Measurements from ENCODE around the gene RPL4. TPM values are rescaled to one million over a fixed set of nuclear protein-coding genes. Genes with fewer than 3 reads are reported as not detected.

The RPL4 gene
- total and polyA plus RNA-seq, 9 of the 15 experiments (the other 6 are each of a cell fraction or from before 2014, with no cell fraction given) = 2,055 to 7,760 (median 5,069) TPM

DNA sequence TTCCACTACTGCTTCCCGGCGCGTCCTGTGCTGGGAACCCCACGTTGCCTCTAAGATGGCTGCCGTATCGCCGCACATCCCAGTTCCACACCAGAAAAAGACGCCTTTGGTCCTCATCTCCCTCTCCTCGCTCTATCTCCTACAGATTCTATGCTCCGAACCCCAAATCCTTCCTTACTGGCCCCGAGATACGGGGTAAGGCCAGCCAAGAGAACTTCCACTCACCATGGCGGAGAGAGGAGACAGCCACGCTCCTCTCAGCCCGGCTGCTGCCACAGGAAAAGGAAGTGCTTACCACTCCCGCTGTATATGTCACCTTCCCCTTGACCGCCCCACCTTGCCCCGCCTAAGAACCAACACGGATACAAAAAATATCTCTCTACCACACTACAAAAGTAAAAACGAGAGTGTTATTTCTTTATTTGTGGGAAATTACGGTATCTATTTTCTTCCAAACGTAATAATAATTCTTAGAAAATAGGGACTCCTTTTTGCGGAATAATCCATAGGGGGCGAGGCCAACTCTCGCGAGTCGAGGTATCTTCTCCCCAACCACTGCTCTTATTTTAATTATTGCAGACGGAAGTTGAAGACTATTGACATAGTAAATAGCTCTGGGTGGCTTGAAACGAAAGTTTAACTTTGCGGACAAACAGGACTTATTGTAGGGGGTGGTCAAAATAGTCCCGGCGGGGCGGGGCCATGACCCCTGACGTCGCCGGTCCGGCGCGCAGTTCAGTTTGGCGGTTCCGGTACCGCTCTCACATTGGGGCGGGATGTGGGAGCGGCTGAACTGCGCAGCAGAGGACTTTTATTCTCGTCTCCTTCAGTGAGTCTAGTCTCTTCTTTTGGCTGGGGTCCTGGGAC lies at the start of gene RPL4, which contains the start of gene ZWILCH (continued):
- TF ChIP-seq, protein P1, sequence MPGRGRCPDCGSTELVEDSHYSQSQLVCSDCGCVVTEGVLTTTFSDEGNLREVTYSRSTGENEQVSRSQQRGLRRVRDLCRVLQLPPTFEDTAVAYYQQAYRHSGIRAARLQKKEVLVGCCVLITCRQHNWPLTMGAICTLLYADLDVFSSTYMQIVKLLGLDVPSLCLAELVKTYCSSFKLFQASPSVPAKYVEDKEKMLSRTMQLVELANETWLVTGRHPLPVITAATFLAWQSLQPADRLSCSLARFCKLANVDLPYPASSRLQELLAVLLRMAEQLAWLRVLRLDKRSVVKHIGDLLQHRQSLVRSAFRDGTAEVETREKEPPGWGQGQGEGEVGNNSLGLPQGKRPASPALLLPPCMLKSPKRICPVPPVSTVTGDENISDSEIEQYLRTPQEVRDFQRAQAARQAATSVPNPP (IDR thresholded peaks at IDR 0.05; ENCODE audit: borderline replicate concordance, insufficient read depth, insufficient read length) = no peak
- TF ChIP-seq E2F3 (CRISPR knock-in tag; IDR thresholded peaks at IDR 0.05) (no peak), ZNF766 (CRISPR knock-in tag; conservative IDR thresholded peaks at IDR 0.05) (0 out of 2 replicates have a peak, but pooled peaks have one; percentile 37), ZKSCAN8 (CRISPR knock-in tag; IDR thresholded peaks at IDR 0.05) (no peak; the same call in 1 of the 2 replicates), ELF1 (tag; IDR thresholded peaks at IDR 0.05) (peak; percentile 80), FOXA3 (CRISPR knock-in tag; conservative IDR thresholded peaks at IDR 0.05 in 1 of 2, IDR thresholded peaks at IDR 0.05 in 1 of 2) (peak in 1 of 2 experiments; percentile 34; a peak in 1 of 4 replicates), CCAR2 (IDR thresholded peaks at IDR 0.05; ENCODE audit: low read depth, low read length) (no peak), JUN (IDR thresholded peaks at IDR 0.05; ENCODE audit: borderline replicate concordance, low read depth, low read length) (0 out of 2 replicates have a peak, but pooled peaks have one; percentile 12), JUN (CRISPR knock-in tag; IDR thresholded peaks at IDR 0.05; ENCODE audit: borderline replicate concordance) (no peak), FOSL1 (tag; conservative IDR thresholded peaks at IDR 0.05) (peak; percentile 28; the same call in 1 of the 2 replicates), HCFC1 (IDR thresholded peaks at IDR 0.05; ENCODE audit: low read depth, low read length) (peak; percentile 57; the same call in 1 of the 2 replicates), FOXJ3 (CRISPR knock-in tag; IDR thresholded peaks at IDR 0.05) (no peak), PHB (CRISPR knock-in tag; IDR thresholded peaks at IDR 0.05) (peak; percentile 72; the same call in 1 of the 2 replicates), THRAP3 (IDR thresholded peaks at IDR 0.05; ENCODE audit: borderline replicate concordance) (no peak), EHMT2 (IDR thresholded peaks at IDR 0.05) (no peak), STAT5A (IDR thresholded peaks at IDR 0.05; ENCODE audit: borderline replicate concordance, low read length) (peak; percentile 4; the same call in 1 of the 2 replicates), SNIP1 (IDR thresholded peaks at IDR 0.05; ENCODE audit: low read depth) (no peak), TAF15 (IDR thresholded peaks at IDR 0.05; ENCODE audit: low read depth, low read length) (no peak), ZNF217 (CRISPR knock-in tag; IDR thresholded peaks at IDR 0.05) (no peak), XRCC3 (IDR thresholded peaks at IDR 0.05) (no peak), HDGF (IDR thresholded peaks at IDR 0.05) (no peak)
- TF ChIP-seq, protein P2, sequence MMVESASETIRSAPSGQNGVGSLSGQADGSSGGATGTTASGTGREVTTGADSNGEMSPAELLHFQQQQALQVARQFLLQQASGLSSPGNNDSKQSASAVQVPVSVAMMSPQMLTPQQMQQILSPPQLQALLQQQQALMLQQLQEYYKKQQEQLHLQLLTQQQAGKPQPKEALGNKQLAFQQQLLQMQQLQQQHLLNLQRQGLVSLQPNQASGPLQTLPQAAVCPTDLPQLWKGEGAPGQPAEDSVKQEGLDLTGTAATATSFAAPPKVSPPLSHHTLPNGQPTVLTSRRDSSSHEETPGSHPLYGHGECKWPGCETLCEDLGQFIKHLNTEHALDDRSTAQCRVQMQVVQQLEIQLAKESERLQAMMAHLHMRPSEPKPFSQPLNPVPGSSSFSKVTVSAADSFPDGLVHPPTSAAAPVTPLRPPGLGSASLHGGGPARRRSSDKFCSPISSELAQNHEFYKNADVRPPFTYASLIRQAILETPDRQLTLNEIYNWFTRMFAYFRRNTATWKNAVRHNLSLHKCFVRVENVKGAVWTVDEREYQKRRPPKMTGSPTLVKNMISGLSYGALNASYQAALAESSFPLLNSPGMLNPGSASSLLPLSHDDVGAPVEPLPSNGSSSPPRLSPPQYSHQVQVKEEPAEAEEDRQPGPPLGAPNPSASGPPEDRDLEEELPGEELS (CRISPR knock-in tag; IDR thresholded peaks at IDR 0.05; ENCODE audit: borderline replicate concordance) = no peak
- TF ChIP-seq, protein P3, sequence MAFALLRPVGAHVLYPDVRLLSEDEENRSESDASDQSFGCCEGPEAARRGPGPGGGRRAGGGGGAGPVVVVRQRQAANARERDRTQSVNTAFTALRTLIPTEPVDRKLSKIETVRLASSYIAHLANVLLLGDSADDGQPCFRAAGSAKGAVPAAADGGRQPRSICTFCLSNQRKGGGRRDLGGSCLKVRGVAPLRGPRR (CRISPR knock-in tag; IDR thresholded peaks at IDR 0.05) = no peak
- TF ChIP-seq, protein P4, sequence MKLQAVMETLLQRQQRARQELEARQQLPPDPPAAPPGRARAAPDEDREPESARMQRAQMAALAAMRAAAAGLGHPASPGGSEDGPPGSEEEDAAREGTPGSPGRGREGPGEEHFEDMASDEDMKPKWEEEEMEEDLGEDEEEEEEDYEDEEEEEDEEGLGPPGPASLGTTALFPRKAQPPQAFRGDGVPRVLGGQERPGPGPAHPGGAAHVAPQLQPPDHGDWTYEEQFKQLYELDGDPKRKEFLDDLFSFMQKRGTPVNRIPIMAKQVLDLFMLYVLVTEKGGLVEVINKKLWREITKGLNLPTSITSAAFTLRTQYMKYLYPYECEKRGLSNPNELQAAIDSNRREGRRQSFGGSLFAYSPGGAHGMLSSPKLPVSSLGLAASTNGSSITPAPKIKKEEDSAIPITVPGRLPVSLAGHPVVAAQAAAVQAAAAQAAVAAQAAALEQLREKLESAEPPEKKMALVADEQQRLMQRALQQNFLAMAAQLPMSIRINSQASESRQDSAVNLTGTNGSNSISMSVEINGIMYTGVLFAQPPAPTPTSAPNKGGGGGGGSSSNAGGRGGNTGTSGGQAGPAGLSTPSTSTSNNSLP (IDR thresholded peaks at IDR 0.05; ENCODE audit: borderline replicate concordance, low read depth, low read length) = no peak
